Measurements from ENCODE around the gene FOXN1.
"Not testable (repeated sequence)": the region's sequence is repeated elsewhere in the genome, so short reads cannot be mapped to it uniquely, and the experiment has no call there.

FOXN1 gene, protein sequence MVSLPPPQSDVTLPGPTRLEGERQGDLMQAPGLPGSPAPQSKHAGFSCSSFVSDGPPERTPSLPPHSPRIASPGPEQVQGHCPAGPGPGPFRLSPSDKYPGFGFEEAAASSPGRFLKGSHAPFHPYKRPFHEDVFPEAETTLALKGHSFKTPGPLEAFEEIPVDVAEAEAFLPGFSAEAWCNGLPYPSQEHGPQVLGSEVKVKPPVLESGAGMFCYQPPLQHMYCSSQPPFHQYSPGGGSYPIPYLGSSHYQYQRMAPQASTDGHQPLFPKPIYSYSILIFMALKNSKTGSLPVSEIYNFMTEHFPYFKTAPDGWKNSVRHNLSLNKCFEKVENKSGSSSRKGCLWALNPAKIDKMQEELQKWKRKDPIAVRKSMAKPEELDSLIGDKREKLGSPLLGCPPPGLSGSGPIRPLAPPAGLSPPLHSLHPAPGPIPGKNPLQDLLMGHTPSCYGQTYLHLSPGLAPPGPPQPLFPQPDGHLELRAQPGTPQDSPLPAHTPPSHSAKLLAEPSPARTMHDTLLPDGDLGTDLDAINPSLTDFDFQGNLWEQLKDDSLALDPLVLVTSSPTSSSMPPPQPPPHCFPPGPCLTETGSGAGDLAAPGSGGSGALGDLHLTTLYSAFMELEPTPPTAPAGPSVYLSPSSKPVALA

DNA sequence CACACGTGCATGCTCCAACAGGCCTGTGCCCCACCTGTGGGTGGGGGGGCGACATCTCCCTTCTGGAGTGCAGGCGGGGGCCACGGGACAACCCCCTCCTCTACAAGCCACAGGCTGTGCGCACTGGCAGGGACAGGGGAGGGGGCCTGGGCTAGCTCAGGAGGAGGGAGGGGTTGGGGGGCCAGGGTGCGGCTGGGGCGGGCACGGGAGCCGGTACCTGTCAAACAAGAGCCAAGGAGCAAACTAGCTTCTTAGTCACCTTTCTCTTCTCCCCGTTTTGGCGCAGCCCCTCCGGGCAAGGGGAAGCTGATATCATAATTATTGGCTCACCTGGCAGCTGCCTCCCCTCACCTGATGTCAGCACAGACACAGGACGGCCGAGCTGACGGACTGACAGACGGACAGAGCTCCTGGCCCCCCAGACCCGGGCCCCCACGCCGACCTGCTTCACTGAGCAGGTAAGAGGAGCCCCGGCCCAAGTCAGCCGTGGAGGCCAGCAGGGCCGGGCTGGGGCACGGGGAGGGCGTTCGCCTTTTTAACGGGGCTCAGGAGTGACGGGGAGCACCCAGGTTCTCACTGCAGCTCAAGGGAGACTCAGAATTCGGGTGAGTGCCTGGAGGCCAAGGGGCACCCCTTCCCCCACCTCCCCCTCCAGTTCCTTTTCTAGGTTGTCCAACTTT, at the start of gene FOXN1:
FOXN1 (plus strand) TSS at position 363 of the 680 bp plus-strand sequence. CDS start 17,622 bp downstream, outside the sequence.
- DNase-seq (ENCODE audit: low read depth) = no peak

DNA sequence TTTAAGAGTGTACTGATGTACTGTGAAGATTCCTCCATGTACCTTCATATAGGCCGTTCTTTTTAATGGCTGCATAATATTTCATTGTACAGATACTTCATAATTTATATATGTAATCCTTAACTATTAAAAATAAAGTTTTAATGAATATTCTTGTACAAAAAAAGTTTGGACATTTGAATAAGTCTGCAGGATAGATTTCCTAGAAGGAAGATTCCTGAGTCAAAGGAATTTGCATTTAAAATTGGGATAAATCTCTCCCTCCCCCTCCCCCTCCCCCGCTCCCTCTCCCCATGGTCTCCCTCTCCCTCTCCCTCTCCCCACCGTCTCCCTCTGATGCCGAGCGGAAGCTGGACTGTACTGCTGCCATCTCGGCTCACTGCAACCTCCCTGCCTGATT, 48.3 kb upstream of the FOXN1 start:
- no peak for DNase-seq (ENCODE audit: low read depth)

DNA sequence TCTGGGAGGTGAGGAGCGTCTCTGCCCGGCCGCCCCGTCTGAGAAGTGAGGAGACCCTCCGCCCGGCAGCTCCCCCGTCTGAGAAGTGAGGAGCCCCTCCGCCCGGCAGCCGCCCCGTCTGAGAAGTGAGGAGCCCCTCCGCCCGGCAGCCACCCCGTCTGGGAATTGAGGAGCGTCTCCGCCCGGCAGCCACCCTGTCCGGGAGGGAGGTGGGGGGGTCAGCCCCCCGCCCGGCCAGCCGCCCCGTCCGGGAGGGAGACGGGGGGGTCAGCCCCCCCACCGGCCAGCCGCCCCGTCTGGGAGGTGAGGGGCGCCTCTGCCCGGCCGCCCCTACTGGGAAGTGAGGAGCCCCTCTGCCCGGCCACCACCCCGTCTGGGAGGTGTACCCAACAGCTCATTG, 47.3 kb upstream of the FOXN1 start:
- DNase-seq (ENCODE audit: low read depth) = not testable (repeated sequence)

DNA sequence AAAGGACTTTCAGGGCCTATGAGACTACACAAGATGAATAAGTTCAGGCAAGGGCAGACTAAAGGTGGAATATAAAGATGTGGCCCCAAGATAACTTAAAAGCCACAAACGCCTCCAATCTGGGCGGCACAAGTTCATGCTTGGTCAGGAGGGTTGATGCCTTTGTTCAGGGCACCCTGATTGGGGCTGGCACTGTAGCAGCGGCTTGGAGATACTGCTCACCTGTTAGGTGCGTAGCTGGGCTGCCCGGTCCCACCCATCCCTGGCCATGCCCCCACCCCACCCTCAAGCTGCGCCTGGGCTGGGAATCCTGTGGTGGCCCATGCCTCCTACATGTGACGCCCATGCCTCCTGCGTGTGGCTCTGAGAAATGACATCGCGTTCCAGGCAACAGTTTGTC, 45.2 kb upstream of the FOXN1 start:
- DNase-seq (ENCODE audit: low read depth) = no peak

DNA sequence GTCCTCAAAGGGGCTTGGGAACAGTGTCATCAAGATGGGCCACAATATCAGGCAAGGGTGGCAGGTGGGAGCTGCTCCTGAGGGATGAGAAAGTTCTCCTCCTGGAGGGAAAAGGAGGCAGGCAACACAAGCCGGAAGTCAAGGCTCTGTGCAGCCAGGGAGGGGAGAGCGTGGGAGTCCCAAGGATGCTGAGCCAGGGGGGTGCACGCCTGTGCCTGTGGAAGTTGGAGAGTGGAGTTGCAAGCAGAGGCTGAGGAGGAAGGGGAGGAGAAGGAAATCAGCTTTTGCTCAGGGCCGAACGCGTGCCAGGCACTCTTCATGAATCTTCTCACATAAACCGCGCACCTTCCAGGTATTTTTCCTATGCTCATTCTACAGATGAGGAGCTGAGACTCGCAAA, 40.1 kb upstream of the FOXN1 start:
- DNase-seq (ENCODE audit: low read depth) = no peak

DNA sequence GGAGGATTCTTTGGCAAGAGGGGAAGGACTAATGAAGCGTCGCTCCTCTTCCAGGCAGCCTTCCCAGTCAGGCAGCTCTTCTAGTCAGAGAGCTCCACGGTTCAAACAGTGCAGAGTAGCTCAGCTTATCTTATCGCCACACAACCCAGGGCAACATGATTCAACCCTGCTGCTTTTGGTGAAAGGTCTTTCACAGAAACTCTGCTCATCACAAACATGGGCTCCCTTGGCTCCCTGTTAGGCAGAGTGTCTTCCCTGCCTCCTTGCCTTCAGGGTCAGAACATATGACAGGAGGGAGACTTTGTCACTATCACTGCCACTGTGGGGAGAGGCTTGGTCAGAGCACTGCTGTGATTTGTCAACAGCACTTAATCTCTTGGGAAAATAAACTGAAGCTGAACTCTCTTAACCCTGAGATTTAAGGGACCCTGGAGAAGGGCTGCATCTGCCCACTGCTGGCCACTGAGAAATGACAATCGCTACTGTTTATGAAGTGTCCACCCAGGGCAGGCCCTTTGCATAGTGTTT, 39.6 kb upstream of the FOXN1 start:
- DNase-seq (ENCODE audit: low read depth) = no peak

DNA sequence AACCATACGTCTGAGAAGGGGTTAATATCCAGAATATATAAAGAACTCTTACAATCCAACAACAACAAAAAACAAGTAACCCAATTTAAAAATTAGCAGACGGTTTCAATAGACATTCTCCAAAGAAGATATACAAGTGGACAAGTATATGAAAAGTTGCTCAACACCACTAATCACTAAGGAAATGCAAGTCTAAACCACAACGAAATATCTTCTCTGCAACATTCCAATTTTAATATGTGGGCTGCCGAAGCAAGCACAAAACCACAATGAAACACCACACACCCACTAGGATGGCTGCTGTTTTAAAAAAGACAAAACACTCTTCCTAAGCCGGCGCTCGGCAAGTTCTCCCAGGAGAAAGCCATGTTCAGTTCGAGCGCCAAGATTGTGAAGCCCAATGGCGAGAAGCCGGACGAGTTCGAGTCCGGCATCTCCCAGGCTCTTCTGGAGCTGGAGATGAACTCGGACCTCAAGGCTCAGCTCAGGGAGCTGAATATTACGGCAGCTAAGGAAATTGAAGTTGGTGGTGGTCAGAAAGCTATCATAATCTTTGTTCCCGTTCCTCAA, 38.6 kb upstream of the FOXN1 start:
- no peak for DNase-seq (ENCODE audit: low read depth)

DNA sequence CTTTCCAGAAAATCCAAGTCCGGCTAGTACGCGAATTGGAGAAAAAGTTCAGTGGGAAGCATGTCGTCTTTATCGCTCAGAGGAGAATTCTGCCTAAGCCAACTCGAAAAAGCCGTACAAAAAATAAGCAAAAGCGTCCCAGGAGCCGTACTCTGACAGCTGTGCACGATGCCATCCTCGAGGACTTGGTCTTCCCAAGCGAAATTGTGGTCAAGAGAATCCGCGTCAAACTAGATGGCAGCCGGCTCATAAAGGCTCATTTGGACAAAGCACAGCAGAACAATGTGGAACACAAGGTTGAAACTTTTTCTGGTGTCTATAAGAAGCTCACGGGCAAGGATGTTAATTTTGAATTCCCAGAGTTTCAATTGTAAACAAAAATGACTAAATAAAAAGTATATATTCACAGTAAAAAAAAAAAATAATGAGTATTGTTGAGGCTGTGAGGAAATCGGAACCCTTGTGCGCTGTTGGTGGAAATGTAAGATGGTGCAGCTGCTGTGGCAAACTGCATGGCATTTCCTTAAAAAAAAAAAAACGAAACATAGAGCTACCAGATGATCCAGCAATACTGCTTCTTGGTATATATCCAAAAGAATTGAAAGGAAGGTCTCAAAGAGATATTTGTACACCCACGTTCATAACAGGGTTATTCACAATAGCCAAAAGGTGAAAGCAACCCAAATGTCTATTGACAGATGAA, 38.0 kb upstream of the FOXN1 start:
- not testable (repeated sequence) for DNase-seq (ENCODE audit: low read depth)

DNA sequence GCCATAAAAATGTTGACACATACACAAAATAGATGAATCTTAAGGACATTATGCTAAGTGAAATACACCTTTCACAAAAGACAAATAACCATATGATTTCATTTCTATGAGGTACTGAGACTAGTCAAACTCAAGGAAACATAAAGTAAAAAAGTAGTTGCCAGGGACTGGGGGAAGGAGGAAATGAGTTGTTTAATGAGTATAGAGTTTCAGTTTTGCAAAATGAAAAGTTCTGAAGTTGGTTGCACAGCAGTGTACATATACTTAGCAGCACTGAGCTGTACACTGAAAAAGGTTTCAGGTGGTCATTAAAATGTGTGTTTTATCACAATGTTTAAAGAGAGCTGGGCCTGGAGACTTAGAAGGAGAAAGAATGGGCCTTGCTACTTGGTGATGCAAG, 37.4 kb upstream of the FOXN1 start:
- no peak for DNase-seq (ENCODE audit: low read depth)

DNA sequence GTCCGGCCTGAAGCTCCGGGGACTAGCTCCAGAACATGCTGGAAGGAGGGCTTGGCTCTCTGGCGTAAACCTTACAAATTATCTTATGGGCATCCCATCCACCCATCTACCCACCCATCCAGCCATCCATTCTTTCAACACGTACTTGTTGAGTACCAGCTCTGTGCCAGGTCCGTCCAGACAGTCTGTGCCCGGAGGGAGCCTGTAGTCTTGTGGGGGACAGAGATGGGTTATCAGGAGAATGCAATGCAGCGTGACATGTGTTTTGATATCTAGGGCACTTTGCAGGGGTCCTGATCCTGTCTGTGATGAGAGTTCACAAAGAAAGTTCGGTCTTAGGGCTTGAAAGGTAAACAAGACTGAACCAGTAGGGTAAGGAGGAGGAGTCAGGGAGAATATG, 36.8 kb upstream of the FOXN1 start:
- no peak for DNase-seq (ENCODE audit: low read depth)

DNA sequence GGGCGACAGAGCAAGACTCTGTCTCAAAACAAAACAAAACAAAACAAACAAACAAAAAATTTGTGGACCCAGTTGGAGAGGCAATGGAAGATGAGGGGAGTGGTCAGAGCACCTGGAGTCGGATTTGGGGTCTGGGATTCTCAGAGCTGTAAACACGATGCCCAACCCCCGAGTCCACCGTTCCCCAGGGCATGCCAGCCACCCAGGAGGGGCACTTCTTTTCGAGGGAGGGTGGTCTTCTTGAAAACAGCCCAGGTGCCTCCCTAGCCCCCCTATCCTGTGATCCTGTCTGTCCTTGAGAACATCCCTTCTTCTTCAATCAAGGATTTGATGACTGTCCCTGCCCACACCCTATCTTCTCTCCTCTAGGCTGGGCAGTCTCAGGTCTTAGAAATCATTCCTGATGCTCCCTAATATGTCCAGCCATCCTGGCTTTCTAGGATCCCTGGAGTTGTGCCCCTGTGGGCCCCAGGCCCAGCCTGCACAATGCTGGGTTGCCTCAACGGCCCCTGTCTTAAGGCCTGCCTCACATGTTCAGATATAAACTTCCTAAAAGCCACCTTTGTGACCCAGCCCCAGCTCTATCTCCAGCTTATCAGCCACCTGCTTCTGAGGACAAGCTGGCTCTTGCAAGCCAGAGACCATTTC, 35.8 kb upstream of the FOXN1 start:
- DNase-seq (ENCODE audit: low read depth) = no peak

DNA sequence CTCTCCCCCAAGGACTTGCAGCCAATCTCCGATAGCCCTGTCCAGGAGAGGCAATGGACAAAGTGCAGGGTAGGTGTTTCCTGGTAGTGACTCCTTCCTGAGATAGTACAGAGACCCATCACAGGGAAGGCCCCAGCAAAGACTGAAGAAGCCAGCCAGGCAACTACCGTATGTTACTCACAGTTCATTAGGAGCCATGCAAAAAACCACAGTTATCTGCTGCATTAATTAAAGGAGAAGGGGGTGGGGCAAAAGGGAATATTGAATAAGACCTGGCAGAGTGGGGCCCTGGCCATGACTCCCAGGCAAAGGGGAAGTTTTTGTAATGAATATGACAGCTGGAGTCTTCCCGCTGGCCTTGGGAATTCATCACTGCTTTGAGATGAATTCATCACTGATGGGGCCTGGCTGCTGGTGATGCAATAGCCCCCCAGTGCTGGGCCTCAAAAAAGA, 35.2 kb upstream of the FOXN1 start:
- DNase-seq (ENCODE audit: low read depth) = no peak

DNA sequence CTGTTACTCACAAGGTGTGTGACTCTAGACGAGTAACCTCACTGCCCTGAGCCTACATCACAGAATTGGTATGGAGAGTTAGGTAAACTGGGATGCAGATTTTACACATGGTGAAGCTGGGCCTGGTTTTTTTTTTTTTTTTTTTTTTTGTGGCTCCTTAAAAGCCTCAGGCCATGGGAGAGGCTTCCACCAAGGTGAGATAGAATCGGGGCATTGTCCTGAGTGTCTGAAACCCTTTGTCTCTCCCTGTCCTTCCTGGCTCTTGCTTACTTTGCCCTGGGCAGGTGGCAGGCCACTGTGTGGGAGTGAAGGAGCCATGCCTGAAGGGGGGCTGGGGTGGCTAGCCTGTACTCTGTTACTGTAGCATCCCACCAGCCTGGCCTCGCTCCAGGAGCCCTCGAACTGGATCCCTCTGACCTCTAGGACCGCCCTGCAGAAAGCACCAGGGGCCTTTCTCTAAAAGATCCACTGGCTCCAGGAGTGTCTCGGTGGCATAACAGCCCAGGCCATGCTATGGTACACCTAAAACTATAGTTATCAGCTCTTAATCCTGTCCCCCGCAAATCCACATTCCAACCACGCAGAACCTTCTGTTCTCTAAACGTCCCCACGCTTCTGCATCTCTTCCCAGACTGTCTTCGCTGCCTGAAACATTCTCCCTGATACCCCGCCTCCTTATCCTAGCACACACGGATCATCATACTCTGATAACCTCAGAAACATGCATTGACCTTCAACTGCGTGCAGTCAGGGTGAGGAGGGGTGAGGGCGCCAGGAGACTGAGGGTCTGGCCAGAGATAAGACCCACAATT, 34.4 kb upstream of the FOXN1 start:
- DNase-seq (ENCODE audit: low read depth) = no peak

DNA sequence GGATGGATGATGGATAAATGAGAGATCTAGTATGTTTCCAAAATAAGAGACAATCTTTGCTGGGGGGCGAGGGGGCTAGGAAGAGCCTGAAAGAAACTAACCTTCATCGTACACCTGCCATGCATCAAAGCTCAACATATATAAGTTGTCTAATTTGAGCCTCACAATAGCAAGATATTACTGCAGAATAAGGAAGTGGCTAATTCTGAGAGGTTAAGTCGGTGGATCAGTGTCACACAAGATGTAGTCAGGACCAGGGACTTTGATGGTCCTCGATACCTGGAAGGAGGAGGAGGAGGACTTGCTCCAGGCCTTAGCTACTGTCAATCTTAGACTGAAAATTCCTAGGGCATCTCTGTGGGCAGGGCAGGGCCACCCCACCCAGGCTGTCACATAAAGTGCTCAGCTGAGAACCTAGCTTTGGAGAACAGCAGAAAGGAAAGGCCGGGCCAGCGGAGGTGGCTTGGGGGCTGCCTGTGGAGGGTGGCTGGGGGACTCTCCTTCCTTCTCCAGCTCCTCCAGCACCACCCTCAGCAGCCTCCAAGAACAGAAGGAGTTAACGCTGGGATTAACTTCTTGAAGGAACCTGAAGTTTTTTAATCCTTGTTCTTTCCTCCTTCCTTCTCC, 33.2 kb upstream of the FOXN1 start:
- no peak for DNase-seq (ENCODE audit: low read depth)

DNA sequence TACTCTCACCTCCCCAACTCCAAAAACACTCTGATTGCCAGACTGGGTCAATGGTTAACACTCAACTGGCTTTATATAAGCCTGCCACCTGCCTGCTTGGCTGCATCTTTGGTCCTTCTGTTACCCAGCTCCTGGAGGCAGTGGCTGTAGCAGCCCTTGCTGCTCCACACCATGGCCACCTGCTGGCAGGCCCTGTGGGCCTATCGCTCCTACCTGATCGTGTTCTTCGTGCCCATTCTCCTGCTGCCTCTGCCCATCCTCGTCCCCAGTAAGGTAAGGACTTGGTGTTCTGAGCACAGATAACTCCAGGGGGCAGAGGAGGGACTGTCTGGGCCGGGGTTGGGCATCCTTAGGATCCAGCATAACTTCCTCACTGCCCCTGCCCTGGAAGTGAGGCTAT, 32.6 kb upstream of the FOXN1 start, which contains the start of gene SLC13A2:
SLC13A2 (plus strand) TSS at position 103 of the 400 bp plus-strand sequence; CDS start at position 172, 69 bp downstream.
- DNase-seq (ENCODE audit: low read depth) = no peak

DNA sequence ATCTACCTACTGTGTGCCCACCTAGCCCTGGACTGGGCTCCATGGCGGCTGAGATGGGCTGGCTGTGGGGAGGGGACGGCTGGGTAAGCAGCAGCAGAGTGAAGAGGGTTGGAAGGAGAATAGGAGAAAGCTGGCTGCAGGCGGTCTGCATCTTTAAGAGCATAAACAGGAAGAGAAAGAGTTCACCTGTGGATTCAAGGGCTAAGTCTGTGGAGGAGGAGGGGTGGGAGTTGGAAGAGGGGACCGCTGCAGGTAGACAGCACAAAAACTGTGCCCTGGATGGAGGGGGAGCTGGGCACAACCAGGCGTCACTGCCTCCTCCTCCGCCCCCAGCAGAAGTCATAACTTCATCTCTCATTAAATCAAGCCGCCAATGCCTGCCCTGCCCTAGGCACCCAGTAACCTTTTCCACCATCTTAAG, 32.0 kb upstream of the FOXN1 start:
- no peak for DNase-seq (ENCODE audit: low read depth)

DNA sequence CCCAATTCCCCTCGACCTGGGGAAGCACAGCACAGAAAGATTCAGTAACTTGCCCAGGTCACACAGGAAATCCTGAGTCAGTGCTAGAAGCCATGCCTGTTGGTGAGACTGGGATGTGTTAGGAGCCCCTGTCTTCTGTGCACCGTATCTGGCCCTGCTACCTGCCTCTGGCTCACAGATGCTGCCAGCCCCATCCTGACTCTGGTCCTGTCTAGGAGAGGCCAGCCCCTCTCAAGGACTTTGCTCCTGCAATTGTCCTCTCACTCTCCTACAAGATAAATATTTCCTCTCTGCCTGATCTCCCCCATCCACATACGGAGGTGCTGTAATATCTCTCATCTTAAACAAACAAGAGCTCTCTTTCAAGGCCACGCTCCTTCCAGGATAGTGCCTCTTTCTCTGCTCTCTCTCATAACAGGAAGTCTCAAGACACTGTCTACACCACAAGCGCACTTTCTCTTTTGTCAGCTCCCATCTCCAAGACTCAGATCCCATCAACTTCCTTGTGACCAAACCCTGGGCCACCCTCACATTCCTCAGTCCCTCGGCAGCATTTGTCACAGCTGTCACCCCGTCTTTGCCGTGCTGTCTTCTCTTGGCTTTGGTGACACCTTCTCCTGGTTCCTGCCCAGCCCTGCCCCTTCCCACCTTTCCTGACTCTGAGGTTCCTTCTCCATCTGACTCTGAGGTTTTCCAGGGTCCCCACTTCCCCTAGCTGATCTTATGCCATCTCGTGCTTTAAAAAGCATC, 30.8 kb upstream of the FOXN1 start:
- DNase-seq (ENCODE audit: low read depth) = no peak

DNA sequence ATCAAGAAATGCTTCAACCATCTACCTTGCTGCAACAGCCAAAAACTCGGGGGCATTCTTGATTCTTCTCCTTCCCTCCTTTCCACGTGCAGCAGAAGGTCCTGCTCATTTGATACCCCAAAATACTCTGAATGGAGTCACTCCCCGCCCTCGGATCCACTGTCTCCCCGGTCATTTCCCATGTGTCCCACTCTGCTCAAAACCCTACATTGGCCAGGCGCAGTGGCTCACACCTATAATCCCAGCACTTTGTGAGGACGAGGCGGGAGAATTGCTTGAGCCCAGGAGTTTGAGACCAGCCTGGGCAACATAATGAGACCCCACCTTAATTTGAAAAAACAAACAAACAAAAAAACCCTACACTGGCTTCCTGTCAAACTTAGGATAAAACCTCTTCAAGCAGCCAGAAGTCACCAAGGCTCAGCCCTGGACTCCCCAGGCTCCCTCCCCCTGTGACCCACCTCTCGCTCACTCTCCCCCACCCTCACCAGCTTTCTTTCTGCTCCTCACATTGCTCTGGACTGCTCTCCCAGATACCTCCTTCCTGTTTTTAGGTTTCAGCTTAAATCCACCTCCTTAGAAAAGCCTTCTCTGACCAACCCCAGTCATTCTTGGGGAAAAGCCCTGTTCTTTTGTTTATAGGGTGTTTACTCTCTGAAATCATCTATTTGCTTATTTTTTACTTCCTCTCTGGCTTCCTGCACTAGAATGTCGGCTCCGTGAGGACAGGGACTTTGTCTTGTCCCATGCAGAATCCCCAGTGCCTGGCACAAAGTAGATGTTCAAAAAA, 29.9 kb upstream of the FOXN1 start:
- DNase-seq (ENCODE audit: low read depth) = no peak

All from stimulated activated CD8-positive, alpha-beta memory T cell treated with anti-CD3 and anti-CD28 coated beads, Interleukin-12 subunit alpha, Interleukin-12 subunit beta, amount 100 ng/mL, for 1 hour (primary cell).